ENCODE results near the gene ADARB2. TPM values are rescaled to one million over a fixed set of nuclear protein-coding genes. Genes with fewer than 3 reads are reported as not detected.

Gene ADARB2
- total RNA-seq, 1 donor from 2014 or later: not detected

GRCh38 chr10:1171182-1171581 is 566.1 kb downstream of the ADARB2 start:
- no peaks in the 10 kb centered on the region for H3K4me1 ChIP-seq
- H3K4me3 ChIP-seq: no peak overlapping the region
- no peak overlapping the region for H3K27ac ChIP-seq
- no peak for TF ChIP-seq CTCF (IDR thresholded peaks at IDR 0.05)
- H3K27me3 ChIP-seq: no peaks in the 10 kb centered on the region
- DNase-seq (ENCODE audit: low spot score in 2 of 2): no peak
- H3K9me3 ChIP-seq: no peaks in the 10 kb centered on the region
- intact Hi-C loops (cut with DNase I): no loop called here
- no peaks in the 10 kb centered on the region for H3K36me3 ChIP-seq

DNA sequence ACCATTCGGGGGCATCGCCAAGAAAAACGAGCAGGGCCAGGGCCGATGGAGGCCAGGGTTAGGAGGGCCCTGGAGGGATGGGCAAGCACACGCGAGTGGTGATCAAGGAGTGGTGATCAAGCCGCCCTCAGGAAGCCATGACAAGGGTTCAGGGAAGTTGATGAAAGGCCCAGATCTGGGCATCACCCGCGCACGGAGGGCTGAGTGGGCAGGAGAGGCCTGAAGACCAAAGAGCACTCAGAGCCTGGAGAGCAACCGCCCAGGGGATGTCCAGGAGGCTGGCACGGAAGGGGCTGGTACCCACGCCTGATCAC is 566.5 kb downstream of the ADARB2 start:
- intact Hi-C loops (cut with DNase I): no loop called here
- no peaks in the 10 kb centered on the region for H3K27me3 ChIP-seq
- H3K4me1 ChIP-seq: no peaks in the 10 kb centered on the region
- no peak overlapping the region for H3K4me3 ChIP-seq
- no peak for DNase-seq (ENCODE audit: low spot score in 2 of 2)
- H3K36me3 ChIP-seq: no peaks in the 10 kb centered on the region
- no peak for TF ChIP-seq CTCF (IDR thresholded peaks at IDR 0.05)
- no peak overlapping the region for H3K27ac ChIP-seq
- H3K9me3 ChIP-seq: no peaks in the 10 kb centered on the region

GRCh38 chr10:1169981-1170866 is 567.1 kb downstream of the ADARB2 start:
- H3K27ac ChIP-seq: no peak overlapping the region
- H3K27me3 ChIP-seq: no peaks in the 10 kb centered on the region
- no peaks in the 10 kb centered on the region for H3K9me3 ChIP-seq
- no peak for DNase-seq (ENCODE audit: low spot score in 2 of 2)
- H3K36me3 ChIP-seq: no peaks in the 10 kb centered on the region
- no peak overlapping the region for H3K4me3 ChIP-seq
- H3K4me1 ChIP-seq: no peaks in the 10 kb centered on the region
- intact Hi-C loops (cut with DNase I): no loop called here
- TF ChIP-seq CTCF (IDR thresholded peaks at IDR 0.05): no peak

DNA sequence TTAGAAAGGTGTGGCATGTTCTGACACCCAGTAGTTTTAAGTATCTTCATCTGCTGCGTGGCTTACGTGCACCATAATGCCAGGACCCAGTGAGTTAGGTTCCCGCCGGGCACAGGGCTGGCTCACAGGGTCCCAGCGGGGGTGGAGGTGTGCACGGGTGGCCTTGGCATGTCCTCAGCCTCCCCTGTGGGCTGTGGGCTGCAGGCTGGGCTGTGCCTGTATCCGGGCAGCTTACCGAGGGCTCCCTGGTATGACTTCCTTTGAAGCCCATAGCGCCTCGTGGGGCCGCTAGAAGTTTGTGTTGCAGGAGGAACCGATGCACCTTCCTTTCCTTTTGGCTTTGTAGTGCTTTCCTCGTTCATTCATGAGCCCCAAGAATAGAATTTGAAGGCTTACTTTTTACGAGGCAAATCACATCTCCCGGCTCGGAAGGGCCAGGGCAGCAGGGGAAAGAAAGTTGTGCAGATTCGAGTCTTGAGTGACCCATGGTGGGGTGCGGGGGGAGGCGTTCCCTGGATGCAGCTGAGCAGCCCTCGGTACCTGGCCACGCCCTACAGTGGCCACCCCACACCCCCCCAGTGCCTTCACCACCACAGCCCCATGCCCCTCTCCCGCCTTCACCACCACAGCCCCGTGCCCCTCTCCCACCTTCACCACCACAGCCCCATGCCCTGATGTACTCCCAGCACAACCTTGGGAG is 568.0 kb downstream of the ADARB2 start:
- Histone ChIP-seq H3K27ac (no peak overlapping the region), H3K27me3 (no peaks in the 10 kb centered on the region), H3K9me3 (no peaks in the 10 kb centered on the region), H3K36me3 (no peaks in the 10 kb centered on the region), H3K4me1 (no peaks in the 10 kb centered on the region), H3K4me3 (no peak overlapping the region)
- intact Hi-C loops (cut with DNase I): no loop called here
- no peak for TF ChIP-seq CTCF (IDR thresholded peaks at IDR 0.05)
- DNase-seq (ENCODE audit: low spot score in 2 of 2): no peak

- intact Hi-C loops (cut with DNase I): no loop called here
- no peak for DNase-seq (ENCODE audit: low spot score in 2 of 2)
- Histone ChIP-seq H3K4me1 (no peaks in the 10 kb centered on the region), H3K36me3 (no peaks in the 10 kb centered on the region), H3K27ac (no peak overlapping the region), H3K4me3 (no peak overlapping the region), H3K9me3 (no peaks in the 10 kb centered on the region), H3K27me3 (no peaks in the 10 kb centered on the region)
- TF ChIP-seq CTCF (IDR thresholded peaks at IDR 0.05): no peak
Measured at GRCh38 chr10:1168763-1169162, 568.6 kb downstream of the ADARB2 start.

Measured in ascending aorta (tissue), 2 donors.